ENCODE results near the gene CLEC1A. TPM values are rescaled to one million over a fixed set of nuclear protein-coding genes. Genes with fewer than 3 reads are reported as not detected.

CLEC1A gene
- total RNA-seq, 1 experiment from 2014 or later, result 0.41 TPM

- ChIA-PET POLR2A (no interaction called here), CTCF (no interaction called here)
- no peaks in the 10 kb centered on the region for H3K36me3 ChIP-seq (ENCODE audit: control insufficient read depth, insufficient read depth, low read length)
- H3K4me1 ChIP-seq (ENCODE audit: control insufficient read depth, insufficient read depth, low read length), result peaks cover 6% of the 10 kb centered on the region
- H3K27me3 ChIP-seq (ENCODE audit: control insufficient read depth, insufficient read depth, low read length), result no peaks in the 10 kb centered on the region
- no peak for TF ChIP-seq SIN3A (IDR thresholded peaks at IDR 0.05; ENCODE audit: borderline replicate concordance, insufficient read depth, low read depth, low read length)
- TF ChIP-seq TCF7L2 (IDR thresholded peaks at IDR 0.05; ENCODE audit: low read depth, low read length), result no peak
- TF ChIP-seq CTCF (IDR thresholded peaks at IDR 0.05), result no peak
- TF ChIP-seq POLR2AphosphoS5 (IDR thresholded peaks at IDR 0.05; ENCODE audit: low read depth, low read length), result no peak
- TF ChIP-seq REST (IDR thresholded peaks at IDR 0.05; ENCODE audit: insufficient read depth in 1 of 2, low read depth in 2 of 2, low read length in 1 of 2), result no peak
- ATAC-seq, result no peak
- intact Hi-C loops (cut with micrococcal nuclease; ENCODE audit: unreplicated experiment), result no loop called here
- BruUV-seq (replicated peaks), result no TSS peak
- DNase-seq (ENCODE audit: low read depth, low spot score), result no peak
- H3K4me3 ChIP-seq (ENCODE audit: low read depth in 2 of 2, low read length in 2 of 2), result no peak overlapping the region
- H3K27ac ChIP-seq (ENCODE audit: low read length), result peak overlapping the region; percentile 35; the same call in 1 of the 2 replicates
- no peaks in the 10 kb centered on the region for H3K9me3 ChIP-seq (ENCODE audit: control insufficient read depth, insufficient read depth, low read depth, low read length)
- in situ Hi-C loops (cut with HindIII; ENCODE audit: low pct_unique_long_range_greater_than_20kb, low sequenced_read_pairs), result no loop called here
Observed at GRCh38 chr12:10132850-10133370, 34.1 kb upstream of the CLEC1A start.

- peak overlapping the region; percentile 54; the same call in 1 of the 2 replicates for H3K27ac ChIP-seq (ENCODE audit: low read length)
- BruUV-seq (replicated peaks), result no TSS peak
- no peaks in the 10 kb centered on the region for H3K36me3 ChIP-seq (ENCODE audit: control insufficient read depth, insufficient read depth, low read length)
- DNase-seq (ENCODE audit: low read depth, low spot score), result no peak
- no peaks in the 10 kb centered on the region for H3K9me3 ChIP-seq (ENCODE audit: control insufficient read depth, insufficient read depth, low read depth, low read length)
- CTCF ChIA-PET, result no interaction called here
- TF ChIP-seq TCF7L2 (IDR thresholded peaks at IDR 0.05; ENCODE audit: low read depth, low read length) (no peak), SIN3A (IDR thresholded peaks at IDR 0.05; ENCODE audit: borderline replicate concordance, insufficient read depth, low read depth, low read length) (no peak), REST (IDR thresholded peaks at IDR 0.05; ENCODE audit: insufficient read depth in 1 of 2, low read depth in 2 of 2, low read length in 1 of 2) (no peak), CTCF (IDR thresholded peaks at IDR 0.05) (no peak), POLR2AphosphoS5 (IDR thresholded peaks at IDR 0.05; ENCODE audit: low read depth, low read length) (no peak)
- intact Hi-C loops (cut with micrococcal nuclease; ENCODE audit: unreplicated experiment), result no loop called here
- no peak overlapping the region for H3K4me3 ChIP-seq (ENCODE audit: low read depth in 2 of 2, low read length in 2 of 2)
- POLR2A ChIA-PET, result no interaction called here
- H3K27me3 ChIP-seq (ENCODE audit: control insufficient read depth, insufficient read depth, low read length), result no peaks in the 10 kb centered on the region
- in situ Hi-C loops (cut with HindIII; ENCODE audit: low pct_unique_long_range_greater_than_20kb, low sequenced_read_pairs), result no loop called here
- ATAC-seq, result no peak
- peaks cover 6% of the 10 kb centered on the region for H3K4me1 ChIP-seq (ENCODE audit: control insufficient read depth, insufficient read depth, low read length)
Observed at GRCh38 chr12:10131111-10131690, 32.4 kb upstream of the CLEC1A start.
